GM18951 (cell line): ENCODE data around the gene TEX264.
"Not testable (repeated sequence)": the region's sequence is repeated elsewhere in the genome, so short reads cannot be mapped to it uniquely, and the experiment has no call there.

ENCODE experiments used
- POLR2A ChIP-seq: IDR thresholded peaks from 4 replicates; pipeline ENCODE4 v1.6.1; 2011; ENCODE audit warnings: mild to moderate bottlenecking; ENCODE audit not compliant: insufficient read length, insufficient read depth; ENCODE audit errors: extremely low read depth
- in situ Hi-C: fragments of 300-500 bp; cut with MboI; formaldehyde crosslinking; loops from one replicate; pipeline ENCODE4 v1.12.0; 2022; ENCODE audit warnings: low sequenced_read_pairs, mixed read lengths, inconsistent platforms; ENCODE audit not compliant: unreplicated experiment

Gene TEX264

GRCh38 chr3:51720292-51721061 lies 49.4 kb downstream of the TEX264 start:
- in situ Hi-C loops: no loop called here
- TF ChIP-seq POLR2A: no peak

GRCh38 chr3:51721062-51721745 lies 50.2 kb downstream of the TEX264 start:
- in situ Hi-C loops: no loop called here
- no peak for TF ChIP-seq POLR2A

GRCh38 chr3:51722362-51722761 lies 51.3 kb downstream of the TEX264 start:
- in situ Hi-C loops: no loop called here

GRCh38 chr3:51727500-51727899 lies 56.4 kb downstream of the TEX264 start:
- in situ Hi-C loops: no loop called here
- no peak for TF ChIP-seq POLR2A

More at GRCh38 chr3:51722362-51722761, 51.3 kb downstream of the TEX264 start:
- TF ChIP-seq POLR2A: no peak

- in situ Hi-C loops: no loop called here
- no peak for TF ChIP-seq POLR2A
These were observed 58.1 kb downstream of the TEX264 start for GRCh38 chr3:51729042-51729633.

- no peak for TF ChIP-seq POLR2A
- in situ Hi-C loops: no loop called here
These were observed 63.0 kb downstream of the TEX264 start for GRCh38 chr3:51733859-51734571.

GRCh38 chr3:51734572-51734907 lies 63.5 kb downstream of the TEX264 start:
- TF ChIP-seq POLR2A: no peak
- in situ Hi-C loops: no loop called here

- in situ Hi-C loops: no loop called here
These were observed 64.0 kb downstream of the TEX264 start for GRCh38 chr3:51735039-51735438.

GRCh38 chr3:51735950-51736349 lies 64.9 kb downstream of the TEX264 start:
- in situ Hi-C loops: no loop called here
- no peak for TF ChIP-seq POLR2A

More at GRCh38 chr3:51735039-51735438, 64.0 kb downstream of the TEX264 start:
- no peak for TF ChIP-seq POLR2A

GRCh38 chr3:51739110-51739509 lies 68.1 kb downstream of the TEX264 start:
- in situ Hi-C loops: no loop called here
- no peak for TF ChIP-seq POLR2A

- in situ Hi-C loops: not testable (repeated sequence)
These were observed 71.3 kb downstream of the TEX264 start for GRCh38 chr3:51742320-51742719.

GRCh38 chr3:51742978-51743377 lies 71.9 kb downstream of the TEX264 start:
- in situ Hi-C loops: not testable (repeated sequence)

GRCh38 chr3:51747840-51748239 lies 76.8 kb downstream of the TEX264 start:
- in situ Hi-C loops: no loop called here
- TF ChIP-seq POLR2A: no peak
